ENCODE data around the gene AAK1.

DNA sequence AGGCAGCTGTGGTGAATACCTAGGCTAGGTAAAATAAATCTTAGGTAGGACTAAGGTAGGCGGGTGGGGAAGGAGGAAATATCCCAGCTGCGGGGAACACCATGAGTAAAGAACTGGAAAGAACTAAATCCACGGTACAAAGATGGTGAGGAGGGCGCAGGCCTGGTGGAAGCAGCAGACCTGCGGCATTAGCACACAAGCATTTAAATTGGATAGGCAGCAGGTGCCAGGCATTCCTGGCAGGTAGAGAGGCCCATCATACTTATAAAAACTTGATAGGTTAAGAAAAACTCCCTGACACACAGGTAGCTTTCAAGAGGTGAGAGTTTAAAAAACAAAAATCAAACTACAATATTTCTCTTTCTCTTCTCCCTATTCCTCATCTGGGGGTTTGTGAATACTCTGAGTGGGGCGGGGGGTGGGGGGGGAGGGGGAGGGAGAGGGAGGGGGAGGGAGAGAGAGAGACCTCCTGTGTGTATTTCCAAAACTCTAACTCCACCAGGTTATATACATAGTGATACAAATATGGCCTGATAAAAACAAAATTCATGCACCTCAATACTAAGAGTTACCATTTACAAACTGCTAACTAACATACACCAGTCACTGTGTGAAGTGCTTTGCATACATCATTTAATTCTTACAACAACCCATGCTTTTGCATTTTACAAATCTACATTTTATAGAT is 13.5 kb downstream of the AAK1 start:
- TF ChIP-seq, protein P1, sequence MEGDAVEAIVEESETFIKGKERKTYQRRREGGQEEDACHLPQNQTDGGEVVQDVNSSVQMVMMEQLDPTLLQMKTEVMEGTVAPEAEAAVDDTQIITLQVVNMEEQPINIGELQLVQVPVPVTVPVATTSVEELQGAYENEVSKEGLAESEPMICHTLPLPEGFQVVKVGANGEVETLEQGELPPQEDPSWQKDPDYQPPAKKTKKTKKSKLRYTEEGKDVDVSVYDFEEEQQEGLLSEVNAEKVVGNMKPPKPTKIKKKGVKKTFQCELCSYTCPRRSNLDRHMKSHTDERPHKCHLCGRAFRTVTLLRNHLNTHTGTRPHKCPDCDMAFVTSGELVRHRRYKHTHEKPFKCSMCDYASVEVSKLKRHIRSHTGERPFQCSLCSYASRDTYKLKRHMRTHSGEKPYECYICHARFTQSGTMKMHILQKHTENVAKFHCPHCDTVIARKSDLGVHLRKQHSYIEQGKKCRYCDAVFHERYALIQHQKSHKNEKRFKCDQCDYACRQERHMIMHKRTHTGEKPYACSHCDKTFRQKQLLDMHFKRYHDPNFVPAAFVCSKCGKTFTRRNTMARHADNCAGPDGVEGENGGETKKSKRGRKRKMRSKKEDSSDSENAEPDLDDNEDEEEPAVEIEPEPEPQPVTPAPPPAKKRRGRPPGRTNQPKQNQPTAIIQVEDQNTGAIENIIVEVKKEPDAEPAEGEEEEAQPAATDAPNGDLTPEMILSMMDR (IDR thresholded peaks at IDR 0.05; ENCODE audit: low read depth, low read length, poor library complexity, severe bottlenecking): no peak
- no peak for TF ChIP-seq EZH2phosphoT487 (IDR thresholded peaks at IDR 0.05; ENCODE audit: borderline replicate concordance, low read length)

Data from DOHH2 (cell line).